Neuronal stem cell (in vitro differentiated cells): ENCODE data around the gene HINFP.

ENCODE experiments used
- DNase-seq: peaks from one replicate; pipeline ENCODE4 v3.0.0-alpha.2; 2013; ENCODE audit warnings: low spot score
- H2AFZ ChIP-seq: one replicate; pipeline ENCODE4 v1.6.1; 2013; ENCODE audit warnings: mild to moderate bottlenecking, low read length, inconsistent platforms
- H2AK5ac ChIP-seq: 2 replicates; pipeline ENCODE4 v1.6.1; 2013; ENCODE audit warnings: low read depth, mild to moderate bottlenecking, inconsistent platforms, low read length, moderate library complexity, mixed read lengths
- H2BK120ac ChIP-seq: 2 replicates; pipeline ENCODE4 v1.6.1; 2013; ENCODE audit warnings: low read depth, mild to moderate bottlenecking, inconsistent platforms, low read length, moderate library complexity, mixed read lengths
- H2BK12ac ChIP-seq: one replicate; pipeline ENCODE4 v1.6.1; 2013; ENCODE audit warnings: low read length, inconsistent platforms
- H2BK15ac ChIP-seq: 2 replicates; pipeline ENCODE4 v1.6.1; 2013; ENCODE audit warnings: mild to moderate bottlenecking, low read length, inconsistent platforms, mixed read lengths
- H2BK5ac ChIP-seq: one replicate; pipeline ENCODE4 v1.6.1; 2013; ENCODE audit warnings: inconsistent platforms, mild to moderate bottlenecking, low read length, moderate library complexity
- H3K14ac ChIP-seq: one replicate; pipeline ENCODE4 v1.6.1; 2013; ENCODE audit warnings: low read length, inconsistent platforms
- H3K18ac ChIP-seq: 2 replicates; pipeline ENCODE4 v1.6.1; 2013; ENCODE audit warnings: low read length, inconsistent platforms
- H3K23ac ChIP-seq: 2 replicates; pipeline ENCODE4 v1.6.1; 2013; ENCODE audit warnings: low read depth, mild to moderate bottlenecking, mixed read lengths, low read length, inconsistent platforms; ENCODE audit not compliant: poor library complexity
- H3K27ac ChIP-seq: replicated peaks from 3 replicates; pipeline ENCODE4 v1.5.1; 2013; ENCODE audit warnings: low read length, inconsistent platforms
- H3K27me3 ChIP-seq, 3 experiments: 2 replicates each; pipeline ENCODE4 v1.6.1; 2013; ENCODE audit warnings: low read length in 3 of 3, mild to moderate bottlenecking in 2 of 3, inconsistent platforms in 1 of 3, low read depth in 1 of 3, mixed read lengths in 1 of 3, moderate library complexity in 1 of 3; ENCODE audit not compliant: control insufficient read depth in 3 of 3, insufficient read depth in 3 of 3
- H3K36me3 ChIP-seq, 2 donors: replicated peaks in 1 of 2; 2 replicates each; pipeline ENCODE4 v1.6.1; 2013; ENCODE audit warnings: low read length in 2 of 2; ENCODE audit not compliant: control insufficient read depth in 2 of 2, insufficient read depth in 2 of 2
- H3K4ac ChIP-seq: 2 replicates; pipeline ENCODE4 v1.6.1; 2013; ENCODE audit warnings: inconsistent platforms, mild to moderate bottlenecking, low read length, moderate library complexity
- H3K4me1 ChIP-seq, 2 donors: 1 replicate in 1 of 2; 2 replicates in 1 of 2; pipeline ENCODE4 v1.6.1; 2013; ENCODE audit warnings: low read length in 2 of 2, low read depth in 1 of 2; ENCODE audit not compliant: control insufficient read depth in 2 of 2, insufficient read depth in 1 of 2
- H3K4me2 ChIP-seq: one replicate; pipeline ENCODE4 v1.6.1; 2013; ENCODE audit warnings: mild to moderate bottlenecking, low read length, inconsistent platforms; ENCODE audit not compliant: insufficient read depth, poor library complexity, severe bottlenecking
- H3K4me3 ChIP-seq, 2 donors: 2 replicates each; pipeline ENCODE4 v1.5.1; 2013; ENCODE audit warnings: low read length in 2 of 2, mild to moderate bottlenecking in 2 of 2, inconsistent platforms in 1 of 2, moderate library complexity in 1 of 2
- H3K79me1 ChIP-seq: one replicate; pipeline ENCODE4 v1.6.1; 2013; ENCODE audit warnings: low read depth, mild to moderate bottlenecking, inconsistent platforms, low read length, moderate library complexity
- H3K9ac ChIP-seq: one replicate; pipeline ENCODE4 v1.6.1; 2013; ENCODE audit warnings: mild to moderate bottlenecking, low read depth, low read length, inconsistent platforms; ENCODE audit not compliant: poor library complexity
- H3K9me3 ChIP-seq, 2 donors: replicated peaks in 1 of 2; 2 replicates each; pipeline versions ENCODE3 to v1.6.1; 2013; ENCODE audit warnings: low read length in 2 of 2, mild to moderate bottlenecking in 2 of 2, inconsistent platforms in 1 of 2, low read depth in 1 of 2, mixed read lengths in 1 of 2, moderate library complexity in 1 of 2; ENCODE audit not compliant: control insufficient read depth in 2 of 2, insufficient read depth in 1 of 2
- H4K8ac ChIP-seq: one replicate; pipeline ENCODE4 v1.6.1; 2013; ENCODE audit warnings: low read depth, mild to moderate bottlenecking, inconsistent platforms, low read length, moderate library complexity
- H4K91ac ChIP-seq: one replicate; pipeline ENCODE4 v1.6.1; 2013; ENCODE audit warnings: low read length, low read depth, mild to moderate bottlenecking, inconsistent platforms; ENCODE audit not compliant: poor library complexity
- WGBS, 2 donors: extraction: QIAGEN DNeasy Blood & Tissue Kit; methylation state at CpG; one replicate each; pipeline ENCODE4 v1.1.7; 2013; ENCODE audit warnings: missing lambda C conversion rate in 2 of 2, mixed read lengths in 1 of 2; ENCODE audit not compliant: insufficient read length in 2 of 2, insufficient replicate concordance in 1 of 2; ENCODE audit errors: extremely low coverage in 2 of 2; 5-methylcytosine and 5-hydroxymethylcytosine counted together

HINFP gene

DNA sequence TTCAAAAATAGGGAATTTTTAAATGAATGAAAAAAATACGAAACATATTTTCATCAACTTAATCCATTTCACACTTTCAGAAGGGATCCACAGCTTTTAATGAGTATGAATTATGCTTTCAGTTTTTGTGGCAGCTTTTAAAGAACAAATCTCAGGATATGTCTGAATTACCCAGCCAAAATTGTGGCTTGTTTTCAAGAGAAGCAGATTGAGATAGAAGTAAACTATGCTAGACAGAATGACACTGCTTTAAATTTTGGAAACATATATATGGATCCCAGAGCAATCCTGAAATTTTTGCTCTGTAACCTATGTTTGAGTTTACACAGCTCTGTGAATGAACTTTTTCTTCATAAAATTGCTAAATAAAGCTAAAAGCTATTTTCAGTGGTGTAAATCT is 2.4 kb upstream of the HINFP start:
- H2BK120ac ChIP-seq = no peak overlapping the region
- no peak overlapping the region for H3K4me2 ChIP-seq
- no peak overlapping the region for H3K14ac ChIP-seq
- no peaks in the 10 kb centered on the region for H3K9me3 ChIP-seq
- H2BK15ac ChIP-seq = no peak overlapping the region
- H3K4me1 ChIP-seq = peaks cover 5 to 15% of the 10 kb centered on the region in 2 donors
- H4K8ac ChIP-seq = no peak overlapping the region
- H2AFZ ChIP-seq = no peak overlapping the region
- H3K27ac ChIP-seq = no peak overlapping the region
- no peak overlapping the region for H4K91ac ChIP-seq
- H2BK5ac ChIP-seq = no peak overlapping the region
- H3K27me3 ChIP-seq = no peaks in the 10 kb centered on the region
- no peak for DNase-seq
- peaks cover 1 to 14% of the 10 kb centered on the region in 2 donors for H3K36me3 ChIP-seq
- no peak overlapping the region for H2BK12ac ChIP-seq
- no peak overlapping the region for H3K23ac ChIP-seq
- H2AK5ac ChIP-seq = no peak overlapping the region
- H3K9ac ChIP-seq = no peak overlapping the region
- H3K4me3 ChIP-seq = no peak overlapping the region
- no peak overlapping the region for H3K18ac ChIP-seq
- no peak overlapping the region for H3K4ac ChIP-seq
- H3K79me1 ChIP-seq = peaks cover 6% of the 10 kb centered on the region
- no CpG with 5 or more reads among the region's 1 CpG for WGBS, 2 donors

DNA sequence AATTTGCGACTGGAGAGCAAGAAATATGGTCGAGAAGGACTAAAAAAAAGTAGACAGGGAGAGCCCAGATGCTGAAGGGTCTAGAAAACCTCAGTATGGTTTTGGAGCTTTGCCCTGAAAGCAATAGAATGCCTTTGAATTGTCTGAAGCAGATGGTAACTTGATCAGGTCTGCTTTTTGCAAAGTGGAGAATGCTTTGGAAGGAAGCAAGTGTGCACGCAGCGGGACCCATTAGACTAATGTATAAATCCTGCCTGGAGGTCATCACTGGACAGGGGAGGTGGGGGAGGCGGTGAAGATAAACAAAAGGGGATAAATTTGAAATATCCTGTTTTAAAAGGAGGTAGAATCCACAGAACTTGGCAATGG is 757 bp upstream of the HINFP start:
- Histone ChIP-seq H2BK12ac (no peak overlapping the region), H2BK15ac (no peak overlapping the region), H3K9ac (no peak overlapping the region), H3K23ac (no peak overlapping the region), H3K18ac (no peak overlapping the region), H3K4me3 (peak overlapping the region; percentile 23 to 58), H3K4me1 (peaks cover 5 to 15% of the 10 kb centered on the region in 2 donors), H2BK120ac (no peak overlapping the region), H3K36me3 (peaks cover 4 to 20% of the 10 kb centered on the region in 2 donors), H2AK5ac (no peak overlapping the region), H2AFZ (peak overlapping the region; percentile 68), H4K8ac (no peak overlapping the region), H3K9me3 (no peaks in the 10 kb centered on the region), H3K79me1 (peaks cover 6% of the 10 kb centered on the region), H2BK5ac (no peak overlapping the region), H3K14ac (no peak overlapping the region), H3K27me3 (no peaks in the 10 kb centered on the region), H3K27ac (no peak overlapping the region), H4K91ac (no peak overlapping the region), H3K4ac (no peak overlapping the region), H3K4me2 (peak overlapping the region; percentile 52)
- DNase-seq = peak; percentile 24
- 100% methylated on average over 1 of the region's 5 CpGs; no CpG with 5 or more reads in 1 of the 2 donors for WGBS, 2 donors

DNA sequence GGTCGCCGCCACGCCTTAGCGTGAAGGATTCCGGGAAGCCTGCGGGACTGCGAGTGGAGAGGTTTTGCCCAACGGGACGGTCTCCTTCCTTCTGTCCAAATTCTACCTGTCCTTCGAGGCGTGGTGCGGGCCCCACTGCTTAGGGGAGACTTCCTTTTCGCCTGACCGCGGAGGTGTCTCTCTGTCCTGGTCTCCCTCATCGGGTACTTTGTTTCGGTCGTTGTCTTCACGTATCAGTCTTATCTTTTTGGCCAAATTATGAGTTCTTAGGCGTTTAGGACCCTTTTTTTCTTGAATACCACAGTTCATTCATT is 388 bp downstream of the HINFP start:
- Histone ChIP-seq H3K18ac (no peak overlapping the region), H2BK5ac (no peak overlapping the region), H2AFZ (peak overlapping the region; percentile 86), H3K4me2 (peak overlapping the region; percentile 77), H2BK15ac (no peak overlapping the region), H3K4ac (no peak overlapping the region), H3K9me3 (no peaks in the 10 kb centered on the region), H3K23ac (peak overlapping the region; percentile 28), H2BK12ac (no peak overlapping the region), H3K27ac (no peak overlapping the region), H4K8ac (no peak overlapping the region), H3K4me1 (peaks cover 5 to 15% of the 10 kb centered on the region in 2 donors), H3K14ac (no peak overlapping the region), H2BK120ac (no peak overlapping the region), H4K91ac (no peak overlapping the region), H2AK5ac (no peak overlapping the region), H3K27me3 (no peaks in the 10 kb centered on the region), H3K9ac (peak overlapping the region; percentile 98), H3K4me3 (peak overlapping the region; percentile 63 to 91), H3K79me1 (peaks cover 6% of the 10 kb centered on the region), H3K36me3 (peaks cover 4 to 26% of the 10 kb centered on the region in 2 donors)
- no peak for DNase-seq
- no CpG with 5 or more reads among the region's 20 CpGs for WGBS, 2 donors

DNA sequence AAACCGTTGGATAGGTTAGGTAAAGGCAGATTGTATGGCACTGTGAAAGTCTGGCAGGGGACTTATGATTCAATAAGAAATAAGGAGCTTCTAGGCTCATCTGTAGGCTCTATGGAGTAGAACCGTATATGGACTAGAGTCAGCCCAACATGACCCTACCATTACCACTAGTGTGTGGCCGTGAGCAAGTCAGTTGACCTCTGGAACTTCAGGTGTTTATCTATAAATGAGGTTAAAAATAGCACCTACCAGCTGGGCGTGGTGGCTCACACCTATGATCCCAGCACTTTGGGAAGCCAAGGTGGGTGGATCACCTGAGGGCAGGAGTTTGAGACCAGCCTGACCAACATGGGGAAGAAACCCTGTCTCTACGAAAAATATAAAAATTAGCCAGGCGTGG is 4.4 kb downstream of the HINFP start:
- Histone ChIP-seq H3K36me3 (peaks cover 13 to 56% of the 10 kb centered on the region in 2 donors), H3K27ac (no peak overlapping the region), H3K9ac (no peak overlapping the region), H3K9me3 (no peaks in the 10 kb centered on the region), H2AFZ (no peak overlapping the region), H2BK12ac (no peak overlapping the region), H3K27me3 (no peaks in the 10 kb centered on the region), H4K8ac (no peak overlapping the region), H2BK5ac (no peak overlapping the region), H3K23ac (no peak overlapping the region), H3K4ac (no peak overlapping the region), H3K14ac (no peak overlapping the region), H2AK5ac (no peak overlapping the region), H4K91ac (no peak overlapping the region), H3K18ac (no peak overlapping the region), H2BK15ac (no peak overlapping the region), H3K4me2 (no peak overlapping the region), H3K4me3 (no peak overlapping the region), H3K4me1 (peaks cover 6 to 9% of the 10 kb centered on the region in 2 donors), H2BK120ac (no peak overlapping the region), H3K79me1 (peaks cover 6% of the 10 kb centered on the region)
- no CpG with 5 or more reads among the region's 6 CpGs for WGBS, 2 donors
- no peak for DNase-seq
